Measurements from ENCODE around the gene SAMD4A.

DNA sequence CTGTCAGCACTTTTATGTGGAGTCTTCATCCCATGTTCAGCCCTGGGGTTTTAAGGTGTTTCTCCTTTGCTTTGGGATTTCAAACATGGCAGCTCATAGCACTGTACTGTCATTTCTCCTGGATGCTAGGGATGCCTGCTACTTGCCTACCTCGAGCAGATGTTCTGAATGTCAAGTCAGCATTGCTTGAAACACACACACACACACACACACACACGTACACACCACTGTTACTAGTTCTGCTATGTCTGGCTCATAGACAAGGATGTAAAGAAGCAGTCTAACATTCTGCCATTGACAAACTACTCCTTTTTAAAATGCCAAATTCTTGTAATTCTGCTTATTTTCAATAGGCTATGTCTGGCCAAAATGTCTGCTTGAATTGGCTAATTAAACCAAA lies 72.7 kb downstream of the SAMD4A start:
- TF ChIP-seq, protein P1, sequence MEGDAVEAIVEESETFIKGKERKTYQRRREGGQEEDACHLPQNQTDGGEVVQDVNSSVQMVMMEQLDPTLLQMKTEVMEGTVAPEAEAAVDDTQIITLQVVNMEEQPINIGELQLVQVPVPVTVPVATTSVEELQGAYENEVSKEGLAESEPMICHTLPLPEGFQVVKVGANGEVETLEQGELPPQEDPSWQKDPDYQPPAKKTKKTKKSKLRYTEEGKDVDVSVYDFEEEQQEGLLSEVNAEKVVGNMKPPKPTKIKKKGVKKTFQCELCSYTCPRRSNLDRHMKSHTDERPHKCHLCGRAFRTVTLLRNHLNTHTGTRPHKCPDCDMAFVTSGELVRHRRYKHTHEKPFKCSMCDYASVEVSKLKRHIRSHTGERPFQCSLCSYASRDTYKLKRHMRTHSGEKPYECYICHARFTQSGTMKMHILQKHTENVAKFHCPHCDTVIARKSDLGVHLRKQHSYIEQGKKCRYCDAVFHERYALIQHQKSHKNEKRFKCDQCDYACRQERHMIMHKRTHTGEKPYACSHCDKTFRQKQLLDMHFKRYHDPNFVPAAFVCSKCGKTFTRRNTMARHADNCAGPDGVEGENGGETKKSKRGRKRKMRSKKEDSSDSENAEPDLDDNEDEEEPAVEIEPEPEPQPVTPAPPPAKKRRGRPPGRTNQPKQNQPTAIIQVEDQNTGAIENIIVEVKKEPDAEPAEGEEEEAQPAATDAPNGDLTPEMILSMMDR (IDR thresholded peaks at IDR 0.05), result no peak
- TF ChIP-seq POLR2AphosphoS5 (IDR thresholded peaks at IDR 0.05) (no peak), POLR2A (IDR thresholded peaks at IDR 0.05) (no peak)
